ENCODE data around the gene STXBP1.

GRCh38 chr9:127664324-127664677, 52.2 kb downstream of the STXBP1 start:
- no peak for TF ChIP-seq CTCF (IDR thresholded peaks at IDR 0.05; ENCODE audit: borderline replicate concordance, extremely low read depth, low read length, poor library complexity, severe bottlenecking)
- no peak for TF ChIP-seq EZH2 (IDR thresholded peaks at IDR 0.05; ENCODE audit: borderline replicate concordance, low read depth, low read length, severe bottlenecking)

Data from DND-41 (cell line).